Activated CD8-positive, alpha-beta T cell treated with anti-CD3 and anti-CD28 coated beads for 36 hours (primary cell): ENCODE data around the gene NLGN2. TPM values are rescaled to one million over a fixed set of nuclear protein-coding genes. Genes with fewer than 3 reads are reported as not detected.

Experiments used
- ATAC-seq: fragments of 200-7000 bp; cut with Tn5 transposase; one replicate; pipeline ENCODE4 v1.10.0; 2021; ENCODE audit warnings: mild to moderate bottlenecking, moderate library complexity
- CTCF ChIA-PET: fragments of 350-600 bp; sonication (Branson Sonifier 250); formaldehyde crosslinking; loops from one replicate; lab custom pipeline; 2021; ENCODE audit warnings: antibody characterized with exemption; lab: Charles Lee
- POLR2A ChIA-PET: fragments of 350-600 bp; sonication (Branson Sonifier 250); formaldehyde crosslinking; loops from one replicate; lab custom pipeline; 2021; ENCODE audit warnings: antibody characterized with exemption; lab: Charles Lee
- DNase-seq: peaks from one replicate; pipeline ENCODE4 v3.0.0-alpha.2; 2020
- H3K27ac Mint-ChIP-seq: one replicate; pipeline ENCODE4 v1.8.0; 2021; ENCODE audit warnings: mild to moderate bottlenecking, mixed read lengths
- H3K27me3 Mint-ChIP-seq: one replicate; pipeline ENCODE4 v1.8.0; 2021; ENCODE audit warnings: mixed read lengths
- H3K36me3 Mint-ChIP-seq: one replicate; pipeline ENCODE4 v1.8.0; 2021; ENCODE audit warnings: low read depth, mixed read lengths
- H3K4me1 Mint-ChIP-seq: one replicate; pipeline ENCODE4 v1.8.0; 2021; ENCODE audit warnings: low read depth, mixed read lengths
- H3K4me3 Mint-ChIP-seq: one replicate; pipeline ENCODE4 v1.8.0; 2021; ENCODE audit warnings: mild to moderate bottlenecking, moderate library complexity, mixed read lengths
- H3K9me3 Mint-ChIP-seq: one replicate; pipeline ENCODE4 v1.8.0; 2021; ENCODE audit warnings: mixed read lengths
- intact Hi-C: fragments of 100-400 bp; cut with micrococcal nuclease; formaldehyde crosslinking; loops from one replicate; pipeline ENCODE4 v1.10.0; 2022
- total RNA-seq, 2 experiments: library from RNA; stranded (reverse); gene quantifications; one replicate each; pipeline ENCODE4 v1.2.3, GENCODE V29; 2021
- TF ChIP-seq, protein P1 (sequence below): fragments of 200-600 bp; IDR thresholded peaks from one replicate; pipeline ENCODE4 v1.8.0; 2022; ENCODE audit warnings: antibody characterized with exemption, mild to moderate bottlenecking

The NLGN2 gene
- total RNA-seq, 2 experiments from 2014 or later: 9.4 to 10.9 TPM

DNA sequence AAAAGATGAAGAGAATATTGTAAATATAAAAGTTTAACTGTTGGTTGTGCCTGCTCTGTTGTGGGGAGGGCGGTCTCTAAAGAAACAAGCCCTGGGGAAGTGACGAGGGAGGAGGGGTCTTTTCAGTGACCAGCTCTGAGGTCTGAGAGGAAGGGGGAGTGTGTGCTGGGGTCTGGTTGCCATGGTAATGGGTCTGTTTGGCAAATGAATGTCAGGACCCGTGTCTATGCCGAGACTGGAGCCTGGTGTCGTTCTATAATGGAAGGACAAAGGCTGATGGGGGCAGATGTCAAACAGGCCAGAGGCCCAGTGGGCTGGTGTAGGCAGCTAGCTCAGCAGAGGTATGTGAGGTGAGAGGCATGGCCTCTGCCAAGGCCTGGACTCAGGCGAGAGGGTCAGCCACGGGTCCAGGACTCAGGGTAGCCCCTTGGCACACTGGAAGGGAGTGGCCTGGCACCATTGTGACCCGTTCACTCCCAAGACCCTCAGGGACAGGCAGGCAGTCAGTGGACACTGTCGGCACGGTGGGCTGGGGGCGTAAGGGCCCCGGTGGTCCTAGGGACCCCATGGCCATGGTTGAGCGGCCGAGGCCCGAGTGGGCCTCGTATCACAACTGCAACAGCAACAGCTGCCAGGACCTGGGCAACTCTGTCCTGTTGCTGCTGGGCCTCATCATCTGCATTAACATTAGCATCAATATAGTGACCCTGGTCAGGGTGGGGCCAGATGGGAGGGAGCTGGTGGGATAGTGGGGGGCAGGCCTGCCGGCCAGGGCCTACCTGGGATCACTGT, 12.4 kb downstream of the NLGN2 start, which contains the start of gene SPEM1:
TSS of gene SPEM1 (plus strand) at position 506 of the 792 bp plus-strand sequence. CDS start at position 567, 61 bp downstream.
- no peaks in the 10 kb centered on the region for H3K36me3 Mint-ChIP-seq
- intact Hi-C loops: no loop called here
- H3K9me3 Mint-ChIP-seq: no peaks in the 10 kb centered on the region
- POLR2A ChIA-PET: interaction anchor here (2.5 kb wide), 1 partner anchor 65 kb away, joined by 8 read pairs; the partner anchor contains the start of gene POLR2A
- no peak for ATAC-seq
- no peak for DNase-seq
- no peak within 1 kb of the TSS for H3K4me3 Mint-ChIP-seq
- H3K4me1 Mint-ChIP-seq: no peaks in the 10 kb centered on the region
- TF ChIP-seq, protein P1, sequence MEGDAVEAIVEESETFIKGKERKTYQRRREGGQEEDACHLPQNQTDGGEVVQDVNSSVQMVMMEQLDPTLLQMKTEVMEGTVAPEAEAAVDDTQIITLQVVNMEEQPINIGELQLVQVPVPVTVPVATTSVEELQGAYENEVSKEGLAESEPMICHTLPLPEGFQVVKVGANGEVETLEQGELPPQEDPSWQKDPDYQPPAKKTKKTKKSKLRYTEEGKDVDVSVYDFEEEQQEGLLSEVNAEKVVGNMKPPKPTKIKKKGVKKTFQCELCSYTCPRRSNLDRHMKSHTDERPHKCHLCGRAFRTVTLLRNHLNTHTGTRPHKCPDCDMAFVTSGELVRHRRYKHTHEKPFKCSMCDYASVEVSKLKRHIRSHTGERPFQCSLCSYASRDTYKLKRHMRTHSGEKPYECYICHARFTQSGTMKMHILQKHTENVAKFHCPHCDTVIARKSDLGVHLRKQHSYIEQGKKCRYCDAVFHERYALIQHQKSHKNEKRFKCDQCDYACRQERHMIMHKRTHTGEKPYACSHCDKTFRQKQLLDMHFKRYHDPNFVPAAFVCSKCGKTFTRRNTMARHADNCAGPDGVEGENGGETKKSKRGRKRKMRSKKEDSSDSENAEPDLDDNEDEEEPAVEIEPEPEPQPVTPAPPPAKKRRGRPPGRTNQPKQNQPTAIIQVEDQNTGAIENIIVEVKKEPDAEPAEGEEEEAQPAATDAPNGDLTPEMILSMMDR: no peak
- H3K27me3 Mint-ChIP-seq: no peaks in the 10 kb centered on the region
- H3K27ac Mint-ChIP-seq: no peak within 1 kb of the TSS
- CTCF ChIA-PET: no interaction called here

DNA sequence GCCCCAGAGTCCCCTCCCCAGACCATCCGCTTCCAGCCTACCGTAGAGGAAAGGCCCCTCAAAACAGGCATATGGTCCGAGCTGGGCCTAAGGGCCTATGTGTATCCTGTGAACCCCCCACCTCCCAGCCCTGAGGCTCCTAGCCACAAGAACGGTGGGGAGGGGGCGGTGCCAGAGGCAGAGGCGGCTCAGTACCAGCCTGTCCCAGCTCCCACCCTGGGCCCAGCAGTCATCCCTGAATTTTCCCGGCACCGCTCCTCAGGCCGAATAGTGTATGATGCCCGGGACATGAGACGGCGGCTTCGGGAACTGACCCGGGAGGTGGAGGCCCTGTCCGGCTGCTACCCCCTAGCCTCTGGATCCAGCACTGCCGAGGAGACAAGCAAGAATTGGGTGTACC, 13.5 kb downstream of the NLGN2 start:
- no peak overlapping the region for H3K4me3 Mint-ChIP-seq
- intact Hi-C loops: no loop called here
- H3K27me3 Mint-ChIP-seq: no peaks in the 10 kb centered on the region
- ChIA-PET POLR2A (interaction anchor here (2.5 kb wide), 1 partner anchor 64 kb away, joined by 8 read pairs; the partner anchor contains the start of gene POLR2A), CTCF (no interaction called here)
- H3K27ac Mint-ChIP-seq: no peak overlapping the region
- no peaks in the 10 kb centered on the region for H3K4me1 Mint-ChIP-seq
- DNase-seq (no peak), ATAC-seq (no peak)
- TF ChIP-seq, protein P1: no peak
- no peaks in the 10 kb centered on the region for H3K9me3 Mint-ChIP-seq
- no peaks in the 10 kb centered on the region for H3K36me3 Mint-ChIP-seq

DNA sequence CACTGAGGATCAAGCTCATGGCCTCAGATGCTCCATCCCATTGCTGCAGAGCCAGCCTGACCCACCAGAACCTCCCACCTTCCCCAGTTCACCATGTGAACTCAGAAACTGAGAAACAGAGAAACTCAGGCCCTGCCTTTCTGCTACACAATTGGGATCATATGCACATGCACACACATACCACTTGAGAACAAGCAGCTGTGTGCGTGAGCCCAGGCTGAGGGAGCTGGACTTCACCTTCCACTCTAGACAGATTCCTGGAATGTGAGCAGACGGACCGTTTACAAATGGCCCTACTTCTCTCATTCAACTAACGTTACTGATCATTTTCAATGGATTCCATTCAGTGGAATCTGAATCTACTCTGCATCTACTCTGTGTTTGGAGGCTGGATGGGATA, 16.0 kb downstream of the NLGN2 start:
- TF ChIP-seq, protein P1: no peak
- H3K27ac Mint-ChIP-seq: no peak overlapping the region
- ChIA-PET POLR2A (interaction anchor here (0.8 kb wide), 1 partner anchor 61 kb away, joined by 3 read pairs; no protein-coding TSS in a partner anchor), CTCF (interaction anchor here (0.7 to 1.0 kb wide), 2 partner anchors 13 to 128 kb away, joined by 3 read pairs; no protein-coding TSS in a partner anchor)
- H3K9me3 Mint-ChIP-seq: no peaks in the 10 kb centered on the region
- intact Hi-C loops: no loop called here
- no peaks in the 10 kb centered on the region for H3K4me1 Mint-ChIP-seq
- H3K27me3 Mint-ChIP-seq: no peaks in the 10 kb centered on the region
- H3K4me3 Mint-ChIP-seq: no peak overlapping the region
- DNase-seq (no peak), ATAC-seq (no peak)
- H3K36me3 Mint-ChIP-seq: no peaks in the 10 kb centered on the region

DNA sequence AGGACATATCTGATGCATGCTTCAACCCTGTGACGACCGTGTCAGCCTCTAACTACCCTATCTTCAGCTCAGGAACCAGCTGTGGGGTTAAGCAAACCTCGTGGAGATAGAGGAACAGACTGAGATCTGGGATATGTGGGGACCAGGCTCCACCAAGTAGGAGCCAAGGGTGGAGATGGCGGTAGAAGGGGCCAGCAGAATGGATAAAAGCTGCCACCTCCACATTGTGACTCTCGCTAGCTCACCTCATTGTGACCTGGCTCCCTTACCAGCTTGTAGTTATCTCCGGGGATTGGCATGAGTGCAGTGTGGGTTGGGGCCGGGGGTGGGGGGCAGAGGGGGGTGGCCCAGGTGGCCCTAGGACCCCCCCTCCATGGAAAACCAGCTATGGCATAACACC, 17.7 kb downstream of the NLGN2 start, which contains the start of gene SPEM2:
TSS of gene SPEM2 (plus strand) at position 301 of the 400 bp plus-strand sequence. CDS start at position 374, 73 bp downstream.
- H3K4me3 Mint-ChIP-seq: no peak within 1 kb of the TSS
- H3K27me3 Mint-ChIP-seq: no peaks in the 10 kb centered on the region
- ATAC-seq (no peak), DNase-seq (no peak)
- CTCF ChIA-PET: interaction anchor here (1.5 kb wide), 1 partner anchor 11 kb away, joined by 5 read pairs; no protein-coding TSS in a partner anchor
- H3K27ac Mint-ChIP-seq: no peak within 1 kb of the TSS
- POLR2A ChIA-PET: interaction anchor here (0.6 to 1.2 kb wide), 2 partner anchors 14 to 16 kb away, joined by 3 to 4 read pairs; no protein-coding TSS in a partner anchor
- TF ChIP-seq, protein P1: no peak
- H3K4me1 Mint-ChIP-seq: no peaks in the 10 kb centered on the region
- intact Hi-C loops: no loop called here
- no peaks in the 10 kb centered on the region for H3K9me3 Mint-ChIP-seq
- no peaks in the 10 kb centered on the region for H3K36me3 Mint-ChIP-seq
